Measurements from ENCODE around the gene PCLO. TPM values are rescaled to one million over a fixed set of nuclear protein-coding genes. Genes with fewer than 3 reads are reported as not detected.

PCLO gene
- total and polyA plus RNA-seq, 2 of the 8 experiments (the other 6 are each of a cell fraction or from before 2014, with no cell fraction given): 1.5 to 3.2 TPM

DNA sequence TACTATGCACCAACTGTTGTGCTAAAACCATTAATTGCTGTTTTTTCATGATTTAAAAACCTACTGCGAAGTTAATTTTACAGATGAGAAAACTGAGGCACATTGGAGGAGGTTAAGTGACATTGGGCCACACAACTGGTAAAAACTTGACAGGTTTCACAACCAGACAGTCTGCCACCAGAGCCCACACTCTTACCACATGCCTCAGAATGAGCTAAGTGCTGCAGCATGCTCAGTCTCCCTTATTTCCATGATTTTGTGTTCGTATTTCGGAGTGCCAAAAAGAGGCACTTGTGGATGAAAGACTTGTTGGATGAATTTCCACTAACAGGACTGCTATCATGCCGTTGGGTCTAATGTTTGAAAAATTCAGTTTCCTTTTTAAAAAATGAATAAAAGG lies 77.4 kb downstream of the PCLO start:
- Histone ChIP-seq H3K79me2 (ENCODE audit: control insufficient read depth in 1 of 2, insufficient read depth in 2 of 2, low read length in 2 of 2) (no peaks in the 10 kb centered on the region), H4K20me1 (replicated peaks in 1 of 2; ENCODE audit: control insufficient read depth in 1 of 2, insufficient read depth in 2 of 2, low read length in 2 of 2) (no peaks in the 10 kb centered on the region), H2AFZ (ENCODE audit: low read length) (no peak overlapping the region), H3K4ac (replicated peaks; ENCODE audit: insufficient read length, low read depth, low read length) (no peak overlapping the region), H3K27me3 (replicated peaks in 1 of 4; ENCODE audit: control insufficient read depth in 3 of 4, extremely low read depth in 1 of 4, insufficient read depth in 3 of 4, low read length in 3 of 4) (no peaks in the 10 kb centered on the region), H2BK5ac (ENCODE audit: low read depth, low read length) (no peak overlapping the region), H3K4me3 (ENCODE audit: extremely low read depth in 1 of 4, insufficient read depth in 2 of 4, low read depth in 3 of 4, low read length in 4 of 4) (no peak overlapping the region), H2BK15ac (ENCODE audit: low read length) (no peak overlapping the region), H3K23ac (ENCODE audit: insufficient read length) (no peak overlapping the region), H4K8ac (ENCODE audit: extremely low read depth, insufficient read depth, low read length) (no peak overlapping the region), H4K91ac (replicated peaks; ENCODE audit: insufficient read length, low read length) (no peak overlapping the region), H3K79me1 (ENCODE audit: low read depth, low read length) (no peaks in the 10 kb centered on the region), H3K56ac (replicated peaks; ENCODE audit: insufficient read length, low read depth, low read length) (no peak overlapping the region), H2BK120ac (replicated peaks; ENCODE audit: low read depth, low read length) (no peak overlapping the region), H3K9ac (replicated peaks in 1 of 4; ENCODE audit: extremely low read depth in 1 of 4, low read depth in 3 of 4, low read length in 3 of 4) (no peak overlapping the region), H2BK20ac (ENCODE audit: low read length) (no peak overlapping the region), H2BK12ac (ENCODE audit: low read depth, low read length) (no peak overlapping the region; the same call in 1 of the 2 replicates), H3K23me2 (ENCODE audit: low read depth, low read length) (no peaks in the 10 kb centered on the region; the same call in 1 of the 2 replicates), H3K36me3 (ENCODE audit: control insufficient read depth in 2 of 4, insufficient read depth in 4 of 4, low read length in 3 of 4) (no peaks in the 10 kb centered on the region), H3K14ac (ENCODE audit: insufficient read length) (no peak overlapping the region), H3K27ac (ENCODE audit: low read depth, low read length) (no peak overlapping the region), H2AK5ac (ENCODE audit: low read depth, low read length) (no peak overlapping the region), H3K9me3 (ENCODE audit: insufficient read depth in 2 of 2, low read depth in 1 of 2, low read length in 1 of 2) (no peaks in the 10 kb centered on the region), H3K18ac (ENCODE audit: extremely low read depth, low read length) (no peak overlapping the region), H4K5ac (ENCODE audit: insufficient read length, low read depth, low read length) (no peak overlapping the region), H3K4me1 (replicated peaks in 1 of 4; ENCODE audit: control insufficient read depth in 3 of 4, insufficient read depth in 4 of 4, low read length in 3 of 4) (no peaks in the 10 kb centered on the region), H3K4me2 (ENCODE audit: insufficient read depth in 1 of 2, low read depth in 2 of 2, low read length in 2 of 2) (no peak overlapping the region)
- TF ChIP-seq CHD1 (IDR thresholded peaks at IDR 0.05; ENCODE audit: low read depth, low read length) (no peak), SIN3A (conservative IDR thresholded peaks at IDR 0.05 in 1 of 2, IDR thresholded peaks at IDR 0.05 in 1 of 2; ENCODE audit: low read depth in 1 of 2, low read length in 2 of 2) (no peak), JUND (IDR thresholded peaks at IDR 0.05; ENCODE audit: low read length) (no peak), GABPA (IDR thresholded peaks at IDR 0.05; ENCODE audit: borderline replicate concordance, insufficient read depth, low read length) (no peak), BACH1 (IDR thresholded peaks at IDR 0.05; ENCODE audit: low read length) (no peak), YY1 (IDR thresholded peaks at IDR 0.05; ENCODE audit: low read depth, low read length) (no peak), BCL11A (IDR thresholded peaks at IDR 0.05; ENCODE audit: low read depth in 2 of 2, low read length in 2 of 2) (no peak), TCF12 (IDR thresholded peaks at IDR 0.05; ENCODE audit: low read depth, low read length) (no peak), CTBP2 (IDR thresholded peaks at IDR 0.05; ENCODE audit: borderline replicate concordance, insufficient read depth, insufficient read length, low read length) (no peak)
- TF ChIP-seq, protein P1, sequence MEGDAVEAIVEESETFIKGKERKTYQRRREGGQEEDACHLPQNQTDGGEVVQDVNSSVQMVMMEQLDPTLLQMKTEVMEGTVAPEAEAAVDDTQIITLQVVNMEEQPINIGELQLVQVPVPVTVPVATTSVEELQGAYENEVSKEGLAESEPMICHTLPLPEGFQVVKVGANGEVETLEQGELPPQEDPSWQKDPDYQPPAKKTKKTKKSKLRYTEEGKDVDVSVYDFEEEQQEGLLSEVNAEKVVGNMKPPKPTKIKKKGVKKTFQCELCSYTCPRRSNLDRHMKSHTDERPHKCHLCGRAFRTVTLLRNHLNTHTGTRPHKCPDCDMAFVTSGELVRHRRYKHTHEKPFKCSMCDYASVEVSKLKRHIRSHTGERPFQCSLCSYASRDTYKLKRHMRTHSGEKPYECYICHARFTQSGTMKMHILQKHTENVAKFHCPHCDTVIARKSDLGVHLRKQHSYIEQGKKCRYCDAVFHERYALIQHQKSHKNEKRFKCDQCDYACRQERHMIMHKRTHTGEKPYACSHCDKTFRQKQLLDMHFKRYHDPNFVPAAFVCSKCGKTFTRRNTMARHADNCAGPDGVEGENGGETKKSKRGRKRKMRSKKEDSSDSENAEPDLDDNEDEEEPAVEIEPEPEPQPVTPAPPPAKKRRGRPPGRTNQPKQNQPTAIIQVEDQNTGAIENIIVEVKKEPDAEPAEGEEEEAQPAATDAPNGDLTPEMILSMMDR (IDR thresholded peaks at IDR 0.05; ENCODE audit: control extremely low read depth in 1 of 3, insufficient read depth in 1 of 3, low read depth in 1 of 3, low read length in 3 of 3): no peak
- FAIRE-seq (no peak), DNase-seq (ENCODE audit: low read depth in 1 of 2, low spot score in 2 of 2) (no peak)
- ChIA-PET CTCF (ENCODE audit: partially characterized antibody) (no interaction called here), POLR2A (ENCODE audit: partially characterized antibody) (no interaction called here)
- 87% methylated on average over 4 of the region's 4 CpGs; no CpG with 5 or more reads in 1 of the 2 experiments for WGBS, 2 experiments (ENCODE audit: extremely low coverage in 1 of 2, insufficient coverage in 1 of 2, insufficient read length in 1 of 2, insufficient replicate concordance in 2 of 2, low coverage in 1 of 2, low lambda C conversion rate in 2 of 2, missing lambda C conversion rate in 1 of 2)
